Esophagus squamous epithelium (tissue), 5 donors: ENCODE data around the gene TRIM9. TPM values are rescaled to one million over a fixed set of nuclear protein-coding genes. Genes with fewer than 3 reads are reported as not detected.

Experiments used
- DNase-seq: peaks from one replicate; lab custom pipeline; 2025; lab: John Stamatoyannopoulos, UW
- H3K27ac ChIP-seq, 4 donors: fragments of 200-600 bp; sonication (generic); one replicate each; pipeline ENCODE4 v1.5.1; 2016 to 2019; ENCODE audit warnings: mild to moderate bottlenecking in 1 of 4
- H3K27me3 ChIP-seq, 4 donors: fragments of 200-600 bp; sonication (generic); 1 replicate in 3 of 4; 2 replicates in 1 of 4; pipeline versions ENCODE4 v1.5.1 to v1.6.0; 2017 to 2021; ENCODE audit warnings: antibody characterized with exemption in 1 of 4
- H3K36me3 ChIP-seq, 3 donors: fragments of 200-600 bp; sonication (generic); one replicate each; pipeline ENCODE4 v1.5.1; 2016 to 2019
- H3K4me1 ChIP-seq, 3 donors: fragments of 200-600 bp; sonication (generic); one replicate each; pipeline ENCODE4 v1.5.1; 2017 to 2019
- H3K4me3 ChIP-seq, 4 donors: fragments of 200-600 bp; sonication (generic); 1 replicate in 3 of 4; 2 replicates in 1 of 4; pipeline ENCODE4 v1.5.1; 2016 to 2019; ENCODE audit warnings: mild to moderate bottlenecking in 2 of 4, moderate library complexity in 1 of 4
- H3K9me3 ChIP-seq, 3 donors: fragments of 200-600 bp; sonication (generic); one replicate each; pipeline ENCODE4 v1.5.1; 2016 to 2019
- CTCF ChIP-seq, 6 experiments: fragments of 450-650 bp in 4 of 6; fragments of 200-600 bp in 2 of 6; sonication (generic) in 2 of 6; IDR thresholded peaks; one replicate each; pipeline ENCODE4 v1.5.1; 2016 to 2019; ENCODE audit warnings: antibody characterized with exemption in 6 of 6, mild to moderate bottlenecking in 4 of 6, moderate library complexity in 4 of 6
- POLR2A ChIP-seq, 4 donors: fragments of 450-650 bp; IDR thresholded peaks; one replicate each; pipeline ENCODE4 v1.6.1; 2017; ENCODE audit warnings: antibody characterized with exemption in 4 of 4, mild to moderate bottlenecking in 4 of 4, moderate library complexity in 3 of 4
- WGBS, 2 donors: methylation state at CpG; one replicate each; pipeline ENCODE4 v1.1.5; 2018; 5-methylcytosine and 5-hydroxymethylcytosine counted together
- intact Hi-C: fragments of 100-400 bp; cut with DNase I; formaldehyde crosslinking; loops from one replicate; pipeline ENCODE4 v1.15.0; 2022
- total RNA-seq, 4 donors: library from RNA; depleted of rRNA; stranded (reverse); fragments of >200 nt; gene quantifications; one replicate each; pipeline ENCODE4 v1.1.0, GENCODE V29; 2016
- donor health status: DM: yes; HTN: yes; CAD: no.

Gene TRIM9
- total RNA-seq, 4 donors from 2014 or later = 0.09 to 3.1 (median 0.21) TPM; not detected in 1

GRCh38 chr14:51080645-51081044, 14.3 kb downstream of the TRIM9 start:
- no peak overlapping the region for H3K4me3 ChIP-seq
- no peaks in the 10 kb centered on the region for H3K36me3 ChIP-seq
- H3K9me3 ChIP-seq = no peaks in the 10 kb centered on the region
- H3K27me3 ChIP-seq = peaks cover 0 to 2% (median 0%) of the 10 kb centered on the region in 4 donors
- 61 to 76% methylated on average over 3 of the region's 3 CpGs for WGBS, 2 donors
- intact Hi-C loops = no loop called here
- no peak for TF ChIP-seq CTCF (IDR thresholded peaks at IDR 0.05)
- no peak for TF ChIP-seq POLR2A (IDR thresholded peaks at IDR 0.05)
- no peak for DNase-seq
- H3K27ac ChIP-seq = no peak overlapping the region
- H3K4me1 ChIP-seq = peaks cover 0 to 8% (median 0%) of the 10 kb centered on the region in 3 donors

GRCh38 chr14:51079489-51079888, 15.4 kb downstream of the TRIM9 start:
- H3K4me1 ChIP-seq = peaks cover 0 to 8% (median 0%) of the 10 kb centered on the region in 3 donors
- H3K9me3 ChIP-seq = no peaks in the 10 kb centered on the region
- TF ChIP-seq POLR2A (IDR thresholded peaks at IDR 0.05) (no peak), CTCF (IDR thresholded peaks at IDR 0.05) (no peak)
- H3K36me3 ChIP-seq = no peaks in the 10 kb centered on the region
- no peak for DNase-seq
- peaks cover 0 to 2% (median 0%) of the 10 kb centered on the region in 4 donors for H3K27me3 ChIP-seq
- 11 to 57% methylated on average over 1 of the region's 1 CpG for WGBS, 2 donors
- H3K27ac ChIP-seq = no peak overlapping the region
- no peak overlapping the region for H3K4me3 ChIP-seq
- intact Hi-C loops = no loop called here

- no peak for DNase-seq
- intact Hi-C loops = no loop called here
- WGBS, 2 donors = 18 to 36% methylated on average over 1 of the region's 1 CpG
These were observed 15.8 kb downstream of the TRIM9 start for GRCh38 chr14:51079085-51079484.

GRCh38 chr14:51074701-51075385, 20.1 kb downstream of the TRIM9 start:
- Histone ChIP-seq H3K4me1 (peaks cover 0 to 8% (median 0%) of the 10 kb centered on the region in 3 donors), H3K27me3 (no peaks in the 10 kb centered on the region), H3K36me3 (no peaks in the 10 kb centered on the region), H3K4me3 (no peak overlapping the region), H3K9me3 (peaks cover 0 to 3% (median 0%) of the 10 kb centered on the region in 3 donors), H3K27ac (no peak overlapping the region)
- TF ChIP-seq CTCF (IDR thresholded peaks at IDR 0.05) (no peak), POLR2A (IDR thresholded peaks at IDR 0.05) (no peak)
- 88 to 90% methylated on average over 7 to 8 of the region's 8 CpGs for WGBS, 2 donors
- intact Hi-C loops = no loop called here
- DNase-seq = no peak

More at GRCh38 chr14:51079085-51079484, 15.8 kb downstream of the TRIM9 start:
- H3K4me3 ChIP-seq = no peak overlapping the region
- peaks cover 0 to 8% (median 0%) of the 10 kb centered on the region in 3 donors for H3K4me1 ChIP-seq
- no peak for TF ChIP-seq POLR2A (IDR thresholded peaks at IDR 0.05)
- TF ChIP-seq CTCF (IDR thresholded peaks at IDR 0.05) = no peak
- H3K36me3 ChIP-seq = no peaks in the 10 kb centered on the region
- H3K27ac ChIP-seq = no peak overlapping the region
- peaks cover 0 to 2% (median 0%) of the 10 kb centered on the region in 4 donors for H3K27me3 ChIP-seq
- H3K9me3 ChIP-seq = no peaks in the 10 kb centered on the region

DNA sequence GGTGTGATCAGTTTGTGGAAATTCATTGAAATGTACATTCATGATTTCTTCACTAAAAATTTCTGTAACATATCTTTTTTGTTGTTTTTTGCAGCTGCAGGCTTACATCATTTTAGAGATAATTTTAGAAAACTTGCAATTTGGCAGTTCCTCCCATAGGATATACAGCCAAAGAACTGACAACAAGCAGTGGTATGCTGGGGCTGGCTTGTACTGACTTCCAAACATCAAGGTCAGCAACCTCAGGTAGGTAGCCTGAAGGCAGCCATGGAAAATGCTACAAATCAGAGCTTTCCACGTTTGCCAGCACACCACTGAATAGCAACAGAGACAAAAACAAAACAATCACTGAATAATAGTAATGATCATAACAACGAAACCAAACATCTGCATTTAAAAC, 21.2 kb downstream of the TRIM9 start:
- no peak for TF ChIP-seq POLR2A (IDR thresholded peaks at IDR 0.05)
- TF ChIP-seq CTCF (IDR thresholded peaks at IDR 0.05) = no peak
- intact Hi-C loops = no loop called here
- 46 to 55% methylated on average over 2 of the region's 2 CpGs for WGBS, 2 donors

More for the DNA sequence above, 21.2 kb downstream of the TRIM9 start:
- Histone ChIP-seq H3K27me3 (no peaks in the 10 kb centered on the region), H3K27ac (no peak overlapping the region), H3K9me3 (peaks cover 0 to 3% (median 0%) of the 10 kb centered on the region in 3 donors), H3K4me1 (no peaks in the 10 kb centered on the region), H3K36me3 (no peaks in the 10 kb centered on the region), H3K4me3 (no peak overlapping the region)
- no peak for DNase-seq
